GM18858 (cell line): Measurements from ENCODE around the gene PLEKHG4.

ENCODE experiments used
- ATAC-seq: cut with Tn5 transposase; IDR thresholded peaks from one replicate; pipeline ENCODE4 v1.9.1; 2021; ENCODE audit not compliant: unreplicated experiment

The PLEKHG4 gene

GRCh38 chr16:67279296-67280089 is at the start of gene PLEKHG4:
Gene PLEKHG4, plus strand, starts transcription at chr16:67279532. Its CDS starts 513 bp downstream, at chr16:67280045.
- no peak for ATAC-seq

GRCh38 chr16:67229906-67230808 is 49.2 kb upstream of the PLEKHG4 start:
- ATAC-seq, result no peak

GRCh38 chr16:67230809-67231660 is 48.3 kb upstream of the PLEKHG4 start:
- no peak for ATAC-seq

GRCh38 chr16:67233596-67233995 is 45.7 kb upstream of the PLEKHG4 start:
- ATAC-seq, result no peak

GRCh38 chr16:67234180-67234597 is 45.1 kb upstream of the PLEKHG4 start:
- no peak for ATAC-seq

GRCh38 chr16:67235816-67236562 is 43.3 kb upstream of the PLEKHG4 start:
- no peak for ATAC-seq

GRCh38 chr16:67236563-67237395 is 42.6 kb upstream of the PLEKHG4 start:
- no peak for ATAC-seq

- no peak for ATAC-seq
Measured at GRCh38 chr16:67237396-67238277, 41.7 kb upstream of the PLEKHG4 start.

- ATAC-seq, result no peak
Measured at GRCh38 chr16:67238278-67238575, 41.1 kb upstream of the PLEKHG4 start.

- no peak for ATAC-seq
Measured at GRCh38 chr16:67238806-67239470, 40.4 kb upstream of the PLEKHG4 start.

GRCh38 chr16:67240506-67240905 is 38.8 kb upstream of the PLEKHG4 start:
- ATAC-seq, result no peak

GRCh38 chr16:67241008-67241900 is 38.1 kb upstream of the PLEKHG4 start:
- no peak for ATAC-seq

GRCh38 chr16:67242138-67242730 is 37.1 kb upstream of the PLEKHG4 start:
- ATAC-seq, result no peak

GRCh38 chr16:67243481-67243880 is 35.9 kb upstream of the PLEKHG4 start:
- no peak for ATAC-seq

GRCh38 chr16:67244387-67245185 is 34.7 kb upstream of the PLEKHG4 start:
- peak; percentile 43 for ATAC-seq

- ATAC-seq, result no peak
Measured at GRCh38 chr16:67245186-67245585, 34.1 kb upstream of the PLEKHG4 start.
